ENCODE measurements around the gene DCDC2. TPM values are rescaled to one million over a fixed set of nuclear protein-coding genes. Genes with fewer than 3 reads are reported as not detected.
"Not testable (repeated sequence)": the region's sequence is repeated elsewhere in the genome, so short reads cannot be mapped to it uniquely, and the experiment has no call there.

The DCDC2 gene
- total RNA-seq, 4 donors from 2014 or later = 0.09 TPM; not detected in 3

DNA sequence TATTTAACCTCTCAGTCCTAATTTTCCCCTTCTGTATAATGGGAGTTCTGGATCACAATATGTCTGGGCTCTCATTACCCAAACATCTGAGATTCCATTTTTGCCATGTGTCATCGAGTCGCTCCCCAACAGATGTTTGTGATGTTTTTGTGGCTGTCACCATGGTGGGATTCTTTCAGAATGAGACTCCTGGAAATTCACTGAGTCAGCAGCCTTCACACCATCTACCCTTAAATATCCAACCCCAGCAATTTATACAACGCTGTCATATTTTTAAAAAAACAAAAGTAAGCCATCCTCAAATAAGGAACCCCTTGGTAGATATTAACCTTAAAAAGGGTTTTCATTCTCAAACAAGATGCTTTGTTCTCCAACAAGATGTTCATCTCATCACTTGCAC lies 211.0 kb downstream of the DCDC2 start:
- DNase-seq (ENCODE audit: low spot score) (no peak), ATAC-seq (ENCODE audit: low FRiP score) (no peak)
- TF ChIP-seq CTCF (IDR thresholded peaks at IDR 0.05) = no peak

DNA sequence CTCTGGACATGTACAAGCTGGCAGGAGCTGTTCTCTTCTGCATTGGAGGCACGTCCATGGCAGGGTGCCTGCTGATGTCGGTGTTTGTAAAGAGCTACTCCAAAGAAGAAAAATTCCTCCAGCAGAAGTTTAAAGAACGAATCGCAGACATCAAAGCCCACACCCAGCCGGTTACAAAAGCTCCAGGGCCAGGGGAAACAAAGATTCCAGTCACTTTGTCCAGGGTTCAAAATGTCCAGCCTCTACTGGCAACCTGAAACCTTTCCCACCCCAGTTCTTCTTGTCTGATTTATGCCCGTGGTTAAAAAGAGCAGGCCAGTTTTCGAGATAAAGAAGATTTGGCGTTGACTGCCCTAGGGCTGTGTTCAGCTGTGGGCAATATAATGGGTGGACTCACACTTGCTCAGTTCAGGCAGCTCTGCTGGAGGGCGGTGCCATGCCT lies 212.1 kb downstream of the DCDC2 start:
- ATAC-seq (ENCODE audit: low FRiP score) = no peak
- no peak for TF ChIP-seq CTCF (IDR thresholded peaks at IDR 0.05)
- no peak for DNase-seq (ENCODE audit: low spot score)

GRCh38 chr6:24142733-24143132 lies 215.1 kb downstream of the DCDC2 start:
- ATAC-seq (ENCODE audit: low FRiP score); DNase-seq (ENCODE audit: low spot score): not testable (repeated sequence)

GRCh38 chr6:24140591-24140990 lies 217.3 kb downstream of the DCDC2 start:
- TF ChIP-seq CTCF (IDR thresholded peaks at IDR 0.05) = no peak
- ATAC-seq (ENCODE audit: low FRiP score) (no peak), DNase-seq (ENCODE audit: low spot score) (no peak)

GRCh38 chr6:24139639-24140038 lies 218.2 kb downstream of the DCDC2 start:
- TF ChIP-seq CTCF (IDR thresholded peaks at IDR 0.05) = no peak
- no peak for DNase-seq (ENCODE audit: low spot score)
- no peak for ATAC-seq (ENCODE audit: low FRiP score)

DNA sequence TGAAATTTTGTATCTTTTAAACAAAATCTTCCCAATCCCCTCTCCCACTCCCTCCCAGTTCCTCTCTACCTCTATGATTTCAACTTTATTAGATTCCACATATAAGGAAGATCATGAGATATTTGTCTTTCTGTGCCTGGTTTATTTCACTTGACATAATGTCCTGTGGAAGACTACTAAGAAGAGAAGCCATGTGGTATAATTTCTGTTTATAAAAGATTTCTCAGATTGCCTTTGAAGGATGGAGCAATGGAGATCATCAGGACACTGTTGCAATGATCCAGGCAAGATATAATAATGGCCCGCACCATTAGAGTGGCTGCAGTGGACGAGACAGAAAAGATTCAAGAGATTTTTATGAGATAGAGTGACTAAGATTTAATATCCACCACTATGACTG lies 218.8 kb downstream of the DCDC2 start:
- DNase-seq (ENCODE audit: low spot score) = no peak
- no peak for ATAC-seq (ENCODE audit: low FRiP score)
- no peak for TF ChIP-seq CTCF (IDR thresholded peaks at IDR 0.05)

- ATAC-seq (ENCODE audit: low FRiP score) (no peak), DNase-seq (ENCODE audit: low spot score) (no peak)
- no peak for TF ChIP-seq CTCF (IDR thresholded peaks at IDR 0.05)
These were observed 226.1 kb downstream of the DCDC2 start for GRCh38 chr6:24131751-24132150.

DNA sequence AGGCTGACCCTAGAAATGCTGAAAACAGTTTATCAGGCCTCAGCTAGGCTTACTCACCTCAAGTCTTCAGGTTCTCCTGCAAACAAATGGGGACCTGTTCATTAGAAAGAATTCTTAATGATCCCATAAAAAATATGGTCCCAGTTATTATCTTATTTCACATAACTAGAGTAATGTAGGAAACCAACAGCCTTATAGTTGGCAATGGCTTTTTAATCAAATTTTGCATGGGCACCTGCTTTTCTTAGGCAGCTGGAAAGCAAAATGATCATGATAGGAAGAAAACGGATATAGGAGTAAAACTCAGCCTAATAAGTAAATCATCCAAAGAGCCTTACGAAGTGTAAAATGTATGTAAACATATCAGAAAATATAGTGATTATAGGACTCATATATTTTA lies 230.5 kb downstream of the DCDC2 start:
- no peak for TF ChIP-seq CTCF (IDR thresholded peaks at IDR 0.05)
- ATAC-seq (ENCODE audit: low FRiP score) (no peak), DNase-seq (ENCODE audit: low spot score) (no peak)
